ENCODE data around the gene RRP1.
A peak's percentile ranks its signal among the peaks of the same experiment; 100 is the strongest.

RRP1 gene

GRCh38 chr21:43775190-43775589 lies 14.2 kb upstream of the RRP1 start:
- DNase-seq (ENCODE audit: low read depth in 4 of 4, low spot score in 1 of 4) = no peak

GRCh38 chr21:43775795-43776430 lies 13.5 kb upstream of the RRP1 start, which contains the start of gene CSTB:
Gene CSTB (minus strand): TSS chr21:43776308. CDS start chr21:43776269, 39 bp downstream.
- DNase-seq (ENCODE audit: low read depth in 4 of 4, low spot score in 1 of 4) = peak; percentile 67 to 78 (median 70)

- DNase-seq (ENCODE audit: low read depth in 4 of 4, low spot score in 1 of 4) = no peak
These were observed 11.4 kb upstream of the RRP1 start for GRCh38 chr21:43777953-43778352.

- DNase-seq (ENCODE audit: low read depth in 4 of 4, low spot score in 1 of 4) = no peak
These were observed 10.7 kb upstream of the RRP1 start for GRCh38 chr21:43778469-43779335.

- DNase-seq (ENCODE audit: low read depth in 4 of 4, low spot score in 1 of 4) = no peak
These were observed 9.7 kb upstream of the RRP1 start for GRCh38 chr21:43779660-43780059.

GRCh38 chr21:43781846-43782245 lies 7.5 kb upstream of the RRP1 start:
- no peak for DNase-seq (ENCODE audit: low read depth in 4 of 4, low spot score in 1 of 4)

- DNase-seq (ENCODE audit: low read depth in 4 of 4, low spot score in 1 of 4) = no peak
These were observed 6.8 kb upstream of the RRP1 start for GRCh38 chr21:43782431-43783097.

GRCh38 chr21:43783098-43783700 lies 6.2 kb upstream of the RRP1 start:
- no peak for DNase-seq (ENCODE audit: low read depth in 4 of 4, low spot score in 1 of 4)

- DNase-seq (ENCODE audit: low read depth in 4 of 4, low spot score in 1 of 4) = no peak
These were observed 4.2 kb upstream of the RRP1 start for GRCh38 chr21:43785134-43785533.

GRCh38 chr21:43786300-43786806 lies 3.0 kb upstream of the RRP1 start:
- no peak for DNase-seq (ENCODE audit: low read depth in 4 of 4, low spot score in 1 of 4)

- DNase-seq (ENCODE audit: low read depth in 4 of 4, low spot score in 1 of 4) = no peak
These were observed 2.5 kb upstream of the RRP1 start for GRCh38 chr21:43786807-43787440.

- DNase-seq (ENCODE audit: low read depth in 4 of 4, low spot score in 1 of 4) = no peak
These were observed 690 bp downstream of the RRP1 start for GRCh38 chr21:43790010-43790524.

GRCh38 chr21:43792406-43792805 lies 3.0 kb downstream of the RRP1 start:
- no peak for DNase-seq (ENCODE audit: low read depth in 4 of 4, low spot score in 1 of 4)

GRCh38 chr21:43793243-43793642 lies 3.9 kb downstream of the RRP1 start:
- no peak for DNase-seq (ENCODE audit: low read depth in 4 of 4, low spot score in 1 of 4)

- DNase-seq (ENCODE audit: low read depth in 4 of 4, low spot score in 1 of 4) = no peak
These were observed 4.9 kb downstream of the RRP1 start for GRCh38 chr21:43794311-43794710.

GRCh38 chr21:43794857-43795256 lies 5.5 kb downstream of the RRP1 start:
- DNase-seq (ENCODE audit: low read depth in 4 of 4, low spot score in 1 of 4) = no peak

GRCh38 chr21:43797415-43797814 lies 8.0 kb downstream of the RRP1 start:
- no peak for DNase-seq (ENCODE audit: low read depth in 4 of 4, low spot score in 1 of 4)

- no peak for DNase-seq (ENCODE audit: low read depth in 4 of 4, low spot score in 1 of 4)
These were observed 8.7 kb downstream of the RRP1 start for GRCh38 chr21:43797925-43798715.

- DNase-seq (ENCODE audit: low read depth in 4 of 4, low spot score in 1 of 4) = no peak
These were observed 10.0 kb downstream of the RRP1 start for GRCh38 chr21:43799301-43799840.

GRCh38 chr21:43800124-43800523 lies 10.7 kb downstream of the RRP1 start:
- DNase-seq (ENCODE audit: low read depth in 4 of 4, low spot score in 1 of 4) = no peak
